SK-MEL-5 (cell line): Measurements from ENCODE around the gene GM2A. TPM values are rescaled to one million over a fixed set of nuclear protein-coding genes. Genes with fewer than 3 reads are reported as not detected.

Experiments
- DNase-seq: peaks from one replicate; pipeline ENCODE4 v3.0.0-alpha.2; 2016; ENCODE audit warnings: low read depth, low spot score
- in situ Hi-C: cut with HindIII; loops from 2 replicates; pipeline ENCODE4 v1.10.0; 2016; ENCODE audit warnings: low sequenced_read_pairs, high pct_unique_total_duplicates, low pct_unique_long_range_greater_than_20kb
- total RNA-seq: library from RNA; depleted of rRNA; stranded (reverse); fragments of >200 nt; shearing (Covaris generic); gene quantifications from 2 replicates; pipeline ENCODE4 v1.2.3, GENCODE V29; 2014

The GM2A gene
- total RNA-seq, 1 experiment from 2014 or later = 93.4 TPM

GRCh38 chr5:151267491-151268260 lies 14.7 kb downstream of the GM2A start:
- DNase-seq = no peak
- in situ Hi-C loops = no loop called here

GRCh38 chr5:151270599-151270998 lies 17.6 kb downstream of the GM2A start:
- in situ Hi-C loops = no loop called here
- no peak for DNase-seq

GRCh38 chr5:151271336-151271735 lies 18.4 kb downstream of the GM2A start:
- no peak for DNase-seq
- in situ Hi-C loops = no loop called here

- in situ Hi-C loops = no loop called here
- DNase-seq = no peak
These were observed 21.7 kb downstream of the GM2A start for GRCh38 chr5:151274666-151275065.

- in situ Hi-C loops = no loop called here
- DNase-seq = no peak
These were observed 22.8 kb downstream of the GM2A start for GRCh38 chr5:151275803-151276202.

GRCh38 chr5:151278845-151279244 lies 25.9 kb downstream of the GM2A start:
- no peak for DNase-seq
- in situ Hi-C loops = no loop called here

- no peak for DNase-seq
- in situ Hi-C loops = no loop called here
These were observed 27.5 kb downstream of the GM2A start for GRCh38 chr5:151280443-151280842.

GRCh38 chr5:151281001-151281639 lies 28.1 kb downstream of the GM2A start:
- in situ Hi-C loops = no loop called here
- no peak for DNase-seq

- DNase-seq = no peak
- in situ Hi-C loops = no loop called here
These were observed 30.3 kb downstream of the GM2A start for GRCh38 chr5:151283120-151283825.

GRCh38 chr5:151284392-151284967 lies 31.5 kb downstream of the GM2A start:
- peak; percentile 35 for DNase-seq
- in situ Hi-C loops = no loop called here

GRCh38 chr5:151285683-151286082 lies 32.7 kb downstream of the GM2A start:
- in situ Hi-C loops = no loop called here

GRCh38 chr5:151286246-151286645 lies 33.3 kb downstream of the GM2A start:
- in situ Hi-C loops = no loop called here

More at GRCh38 chr5:151285683-151286082, 32.7 kb downstream of the GM2A start:
- no peak for DNase-seq

GRCh38 chr5:151288180-151288579 lies 35.2 kb downstream of the GM2A start:
- DNase-seq = no peak
- in situ Hi-C loops = no loop called here

More at GRCh38 chr5:151286246-151286645, 33.3 kb downstream of the GM2A start:
- no peak for DNase-seq

- DNase-seq = no peak
- in situ Hi-C loops = no loop called here
These were observed 40.6 kb downstream of the GM2A start for GRCh38 chr5:151293624-151294023.

- in situ Hi-C loops = no loop called here
- DNase-seq = no peak
These were observed 42.2 kb downstream of the GM2A start for GRCh38 chr5:151295138-151295537.

- DNase-seq = no peak
- in situ Hi-C loops = no loop called here
These were observed 42.9 kb downstream of the GM2A start for GRCh38 chr5:151295791-151296477.

- no peak for DNase-seq
- in situ Hi-C loops = no loop called here
These were observed 43.5 kb downstream of the GM2A start for GRCh38 chr5:151296478-151296830.

- in situ Hi-C loops = no loop called here
- no peak for DNase-seq
These were observed 44.0 kb downstream of the GM2A start for GRCh38 chr5:151296974-151297373.
